DOHH2 (cell line): Measurements from ENCODE around the gene IQCF2.

Experiments
- H3F3A ChIP-seq: fragments of 200-600 bp; sonication (generic), shearing (Covaris generic); 2 replicates; pipeline ENCODE4 v1.6.0; 2016; ENCODE audit warnings: antibody characterized with exemption, mild to moderate bottlenecking; ENCODE audit not compliant: control insufficient read depth, insufficient read depth
- H3K27ac ChIP-seq: fragments of 200-600 bp; sonication (generic); 2 replicates; pipeline ENCODE4 v1.5.1; 2014; ENCODE audit warnings: low read depth, mild to moderate bottlenecking, low read length, moderate library complexity
- H3K27me3 ChIP-seq: fragments of 200-600 bp; sonication (generic); 2 replicates; pipeline ENCODE4 v1.6.1; 2014; ENCODE audit warnings: mild to moderate bottlenecking, low read length, mixed read lengths; ENCODE audit not compliant: control insufficient read depth
- H3K36me3 ChIP-seq: fragments of 200-600 bp; sonication (generic); 2 replicates; pipeline ENCODE4 v1.6.1; 2014; ENCODE audit warnings: mild to moderate bottlenecking, low read length, moderate library complexity, mixed read lengths; ENCODE audit not compliant: control insufficient read depth
- H3K4me1 ChIP-seq: fragments of 200-600 bp; sonication (generic); 2 replicates; pipeline ENCODE4 v1.6.1; 2014; ENCODE audit warnings: mild to moderate bottlenecking, low read length, mixed read lengths; ENCODE audit not compliant: control insufficient read depth
- H3K4me2 ChIP-seq: fragments of 200-600 bp; sonication (generic); 2 replicates; pipeline ENCODE4 v1.6.0; 2014; ENCODE audit warnings: mild to moderate bottlenecking, low read length, moderate library complexity
- H3K4me3 ChIP-seq: fragments of 200-600 bp; sonication (generic); 2 replicates; pipeline ENCODE4 v1.5.1; 2014; ENCODE audit warnings: mild to moderate bottlenecking, low read length, mixed read lengths
- H3K79me2 ChIP-seq: fragments of 200-600 bp; sonication (generic); 2 replicates; pipeline ENCODE4 v1.6.1; 2014; ENCODE audit warnings: mild to moderate bottlenecking, low read length, mixed read lengths; ENCODE audit not compliant: control insufficient read depth
- H3K9me2 ChIP-seq: fragments of 200-600 bp; sonication (generic); replicated peaks from 2 replicates; pipeline ENCODE4 v1.6.1; 2014; ENCODE audit warnings: mild to moderate bottlenecking, low read length, mixed read lengths; ENCODE audit not compliant: control insufficient read depth
- H3K9me3 ChIP-seq: fragments of 200-600 bp; sonication (generic); 2 replicates; pipeline ENCODE4 v1.6.1; 2014; ENCODE audit warnings: antibody characterized with exemption, low read length, mixed read lengths; ENCODE audit not compliant: control insufficient read depth, insufficient read depth
- H4K20me1 ChIP-seq: fragments of 200-600 bp; sonication (generic); 2 replicates; pipeline ENCODE4 v1.6.0; 2014; ENCODE audit warnings: low read depth, mild to moderate bottlenecking, antibody characterized with exemption, low read length, moderate library complexity; ENCODE audit not compliant: control insufficient read depth, insufficient read depth
- EZH2phosphoT487 ChIP-seq: fragments of 200-600 bp; sonication (generic); IDR thresholded peaks from 2 replicates; pipeline ENCODE4 v1.6.1; 2017; ENCODE audit warnings: borderline replicate concordance, mild to moderate bottlenecking, antibody characterized with exemption, low read length, moderate library complexity, mixed read lengths
- TF ChIP-seq, protein P1 (sequence below): fragments of 200-600 bp; sonication (generic); IDR thresholded peaks from one replicate; pipeline ENCODE4 v1.5.1; 2014; ENCODE audit warnings: antibody characterized with exemption, mild to moderate bottlenecking, low read depth, low read length; ENCODE audit not compliant: poor library complexity, severe bottlenecking

Gene IQCF2

DNA sequence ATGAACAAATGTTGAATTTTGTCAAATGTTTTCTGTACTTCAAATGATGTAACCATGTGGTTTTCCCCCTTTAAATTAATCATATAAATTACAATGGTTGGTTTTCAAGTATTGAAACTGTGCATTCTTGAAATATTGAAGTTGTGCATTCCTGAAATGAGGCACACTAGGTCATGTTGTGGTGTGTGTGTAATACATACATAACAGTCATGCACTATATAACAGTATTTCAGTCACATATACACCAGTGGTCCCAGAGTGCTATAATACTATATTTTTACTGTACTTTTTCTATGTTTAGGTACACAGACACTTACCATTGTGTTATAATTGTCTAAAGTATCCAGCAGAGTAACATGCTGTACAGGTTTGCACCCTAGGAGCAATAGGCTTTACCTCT is 25.0 kb downstream of the IQCF2 start:
- H3K4me3 ChIP-seq, result no peak overlapping the region
- no peaks in the 10 kb centered on the region for H3K9me2 ChIP-seq
- H3K27ac ChIP-seq, result no peak overlapping the region
- H3F3A ChIP-seq, result no peaks in the 10 kb centered on the region
- H3K4me2 ChIP-seq, result no peak overlapping the region
- no peaks in the 10 kb centered on the region for H3K4me1 ChIP-seq
- H3K79me2 ChIP-seq, result no peaks in the 10 kb centered on the region
- no peaks in the 10 kb centered on the region for H3K36me3 ChIP-seq
- no peaks in the 10 kb centered on the region for H3K9me3 ChIP-seq
- TF ChIP-seq EZH2phosphoT487, result no peak
- TF ChIP-seq, protein P1, sequence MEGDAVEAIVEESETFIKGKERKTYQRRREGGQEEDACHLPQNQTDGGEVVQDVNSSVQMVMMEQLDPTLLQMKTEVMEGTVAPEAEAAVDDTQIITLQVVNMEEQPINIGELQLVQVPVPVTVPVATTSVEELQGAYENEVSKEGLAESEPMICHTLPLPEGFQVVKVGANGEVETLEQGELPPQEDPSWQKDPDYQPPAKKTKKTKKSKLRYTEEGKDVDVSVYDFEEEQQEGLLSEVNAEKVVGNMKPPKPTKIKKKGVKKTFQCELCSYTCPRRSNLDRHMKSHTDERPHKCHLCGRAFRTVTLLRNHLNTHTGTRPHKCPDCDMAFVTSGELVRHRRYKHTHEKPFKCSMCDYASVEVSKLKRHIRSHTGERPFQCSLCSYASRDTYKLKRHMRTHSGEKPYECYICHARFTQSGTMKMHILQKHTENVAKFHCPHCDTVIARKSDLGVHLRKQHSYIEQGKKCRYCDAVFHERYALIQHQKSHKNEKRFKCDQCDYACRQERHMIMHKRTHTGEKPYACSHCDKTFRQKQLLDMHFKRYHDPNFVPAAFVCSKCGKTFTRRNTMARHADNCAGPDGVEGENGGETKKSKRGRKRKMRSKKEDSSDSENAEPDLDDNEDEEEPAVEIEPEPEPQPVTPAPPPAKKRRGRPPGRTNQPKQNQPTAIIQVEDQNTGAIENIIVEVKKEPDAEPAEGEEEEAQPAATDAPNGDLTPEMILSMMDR, result no peak
- peaks cover 18% of the 10 kb centered on the region for H3K27me3 ChIP-seq
- H4K20me1 ChIP-seq, result no peaks in the 10 kb centered on the region

DNA sequence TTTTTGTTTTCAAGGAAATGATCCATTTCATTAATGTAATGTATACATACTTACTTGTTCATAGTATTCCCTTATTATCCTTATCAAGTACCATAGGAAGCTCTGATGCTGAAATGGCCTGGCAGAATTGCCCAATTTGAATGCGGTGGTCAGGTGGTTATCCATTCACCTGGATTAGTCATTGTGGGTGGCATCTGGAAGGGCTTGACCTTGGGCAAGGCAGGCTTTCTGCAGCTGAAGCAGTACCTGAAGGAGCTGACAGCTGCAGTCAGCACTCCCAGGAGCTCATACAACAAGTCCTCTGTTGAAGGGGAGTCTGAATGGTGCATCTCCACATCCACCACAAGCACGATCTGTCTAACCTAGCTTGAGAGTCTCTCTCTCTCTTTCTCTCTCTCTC is 26.2 kb downstream of the IQCF2 start:
- H3K9me2 ChIP-seq, result no peaks in the 10 kb centered on the region
- TF ChIP-seq, protein P1, result no peak
- TF ChIP-seq EZH2phosphoT487, result no peak
- no peak overlapping the region for H3K4me2 ChIP-seq

DNA sequence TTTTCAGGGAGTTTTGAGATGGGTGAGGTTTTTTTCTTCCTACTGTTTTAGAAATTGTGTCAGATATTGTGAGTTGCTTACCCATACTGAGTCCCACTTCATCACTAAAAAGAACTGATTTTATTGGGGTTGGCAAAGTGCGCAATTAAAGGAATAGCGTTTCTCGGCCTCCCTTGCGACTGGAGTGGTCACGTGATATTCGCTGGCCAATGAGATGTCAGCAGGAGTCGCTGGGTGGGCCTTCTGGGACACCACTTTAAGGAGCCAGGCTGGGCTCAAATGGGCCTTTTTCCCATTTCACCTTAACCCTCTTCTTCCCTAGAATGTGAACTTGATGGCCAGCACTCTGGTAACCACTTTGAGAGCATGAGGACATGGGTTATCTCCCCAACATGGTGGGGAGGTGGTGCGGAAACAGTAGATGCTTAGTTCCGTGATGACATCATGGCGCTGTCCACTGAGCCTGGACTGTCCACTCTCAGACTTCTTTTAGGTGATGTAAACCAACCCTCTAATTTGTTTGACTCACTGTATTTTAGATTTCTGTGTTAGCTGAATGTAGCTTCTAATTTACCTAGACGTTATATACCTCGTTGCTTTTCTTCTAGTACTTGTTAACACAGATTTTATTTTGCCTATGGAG is 27.2 kb downstream of the IQCF2 start:
- Histone ChIP-seq H3K9me3 (no peaks in the 10 kb centered on the region), H3K4me1 (no peaks in the 10 kb centered on the region), H3K4me2 (no peak overlapping the region), H3K79me2 (no peaks in the 10 kb centered on the region), H4K20me1 (no peaks in the 10 kb centered on the region), H3K27me3 (peaks cover 19% of the 10 kb centered on the region; the same call in 1 of the 2 replicates), H3K27ac (no peak overlapping the region), H3F3A (no peaks in the 10 kb centered on the region), H3K9me2 (no peaks in the 10 kb centered on the region), H3K4me3 (no peak overlapping the region), H3K36me3 (no peaks in the 10 kb centered on the region)
- TF ChIP-seq, protein P1, result no peak
- no peak for TF ChIP-seq EZH2phosphoT487

More for the DNA sequence above, 26.2 kb downstream of the IQCF2 start:
- Histone ChIP-seq H4K20me1 (no peaks in the 10 kb centered on the region), H3K4me1 (no peaks in the 10 kb centered on the region), H3K79me2 (no peaks in the 10 kb centered on the region), H3F3A (no peaks in the 10 kb centered on the region), H3K27me3 (peaks cover 17% of the 10 kb centered on the region), H3K9me3 (no peaks in the 10 kb centered on the region), H3K36me3 (no peaks in the 10 kb centered on the region), H3K4me3 (no peak overlapping the region), H3K27ac (no peak overlapping the region)
